Choroid plexus epithelial cell (primary cell): ENCODE measurements around the gene RIF1.
"Not testable (repeated sequence)": the region's sequence is repeated elsewhere in the genome, so short reads cannot be mapped to it uniquely, and the experiment has no call there.

Experiments
- DNase-seq: peaks from one replicate; pipeline ENCODE4 v3.0.0-alpha.2; 2010; ENCODE audit warnings: low read depth
- H3K4me3 ChIP-seq: 2 replicates; pipeline ENCODE4 v1.5.1; 2011; ENCODE audit warnings: low read depth, mild to moderate bottlenecking, control low read depth, low read length, moderate library complexity
- CTCF ChIP-seq: conservative IDR thresholded peaks from 2 replicates; pipeline ENCODE4 v1.5.1; 2011; ENCODE audit warnings: low read depth, mild to moderate bottlenecking, control low read depth, inconsistent platforms, low read length, moderate library complexity

The RIF1 gene

GRCh38 chr2:151410485-151410834, 758 bp downstream of the RIF1 start:
- no peak for TF ChIP-seq CTCF
- peak; percentile 21 for DNase-seq
- H3K4me3 ChIP-seq: peak overlapping the region; percentile 98

- no peak for TF ChIP-seq CTCF
- no peak overlapping the region for H3K4me3 ChIP-seq
- DNase-seq: no peak
Measured at GRCh38 chr2:151417650-151418049, 7.9 kb downstream of the RIF1 start.

GRCh38 chr2:151421681-151422080, 12.0 kb downstream of the RIF1 start:
- H3K4me3 ChIP-seq, DNase-seq: not testable (repeated sequence)

GRCh38 chr2:151422917-151423439, 13.3 kb downstream of the RIF1 start:
- no peak for DNase-seq
- TF ChIP-seq CTCF: no peak

GRCh38 chr2:151423760-151424159, 14.1 kb downstream of the RIF1 start:
- H3K4me3 ChIP-seq: no peak overlapping the region
- TF ChIP-seq CTCF: no peak
- DNase-seq: no peak

More at GRCh38 chr2:151422917-151423439, 13.3 kb downstream of the RIF1 start:
- H3K4me3 ChIP-seq: no peak overlapping the region

- no peak overlapping the region for H3K4me3 ChIP-seq
- DNase-seq: peak; percentile 48
- TF ChIP-seq CTCF: peak; percentile 51
Measured at GRCh38 chr2:151437630-151438029, 27.9 kb downstream of the RIF1 start.

- no peak for TF ChIP-seq CTCF
- no peak for DNase-seq
- H3K4me3 ChIP-seq: no peak overlapping the region
Measured at GRCh38 chr2:151438506-151438905, 28.8 kb downstream of the RIF1 start.
